OCI-LY1 (cell line): Measurements from ENCODE around the gene HBG1.

ENCODE experiments used
- H2AFZ ChIP-seq: fragments of 200-600 bp; sonication (generic), shearing (Covaris generic); 2 replicates; pipeline ENCODE4 v1.6.0; 2014; ENCODE audit warnings: antibody characterized with exemption, mild to moderate bottlenecking, low read length
- H3F3A ChIP-seq: fragments of 200-600 bp; sonication (generic), shearing (Covaris generic); 2 replicates; pipeline ENCODE4 v1.6.0; 2014; ENCODE audit warnings: mild to moderate bottlenecking, antibody characterized with exemption, low read length, moderate library complexity; ENCODE audit not compliant: insufficient read depth
- H3K27ac ChIP-seq: fragments of 200-600 bp; sonication (generic); 2 replicates; pipeline ENCODE4 v1.5.1; 2014; ENCODE audit warnings: low read length, mixed run types, mild to moderate bottlenecking, low read depth; ENCODE audit not compliant: poor library complexity, severe bottlenecking
- H3K27me3 ChIP-seq: fragments of 200-600 bp; sonication (generic); 2 replicates; pipeline ENCODE4 v1.6.0; 2014; ENCODE audit warnings: antibody characterized with exemption, mild to moderate bottlenecking, low read length, moderate library complexity; ENCODE audit not compliant: insufficient read depth
- H3K36me3 ChIP-seq: fragments of 200-600 bp; sonication (generic); 2 replicates; pipeline ENCODE4 v1.6.1; 2014; ENCODE audit warnings: mild to moderate bottlenecking, antibody characterized with exemption, low read length, moderate library complexity, mixed read lengths; ENCODE audit not compliant: insufficient read depth
- H3K4me1 ChIP-seq: fragments of 200-600 bp; sonication (generic); 2 replicates; pipeline ENCODE4 v1.5.1; 2014; ENCODE audit warnings: mild to moderate bottlenecking, low read length, moderate library complexity; ENCODE audit not compliant: insufficient read depth, severe bottlenecking
- H3K4me2 ChIP-seq: fragments of 200-600 bp; sonication (generic), shearing (Covaris generic); 2 replicates; pipeline ENCODE4 v1.6.1; 2014; ENCODE audit warnings: low read length
- H3K4me3 ChIP-seq: fragments of 200-600 bp; sonication (generic); 2 replicates; pipeline ENCODE4 v1.5.1; 2014; ENCODE audit warnings: low read length, low read depth, mild to moderate bottlenecking, mixed read lengths; ENCODE audit not compliant: poor library complexity, severe bottlenecking
- H3K79me2 ChIP-seq: fragments of 200-600 bp; shearing (Covaris generic); 2 replicates; pipeline ENCODE4 v1.6.1; 2016; ENCODE audit warnings: mixed run types, low read length, mixed read lengths; ENCODE audit not compliant: insufficient read depth
- H3K9ac ChIP-seq: fragments of 200-600 bp; sonication (generic), shearing (Covaris generic); 2 replicates; pipeline ENCODE4 v1.6.1; 2014; ENCODE audit warnings: mild to moderate bottlenecking, low read length, mixed read lengths
- H3K9me2 ChIP-seq: fragments of 200-600 bp; sonication (generic), shearing (Covaris generic); 2 replicates; pipeline ENCODE4 v1.6.1; 2014; ENCODE audit warnings: low read depth, mild to moderate bottlenecking, low read length, mixed read lengths
- H3K9me3 ChIP-seq: fragments of 200-600 bp; shearing (Covaris generic); 2 replicates; pipeline ENCODE4 v1.6.1; 2014; ENCODE audit warnings: low read length, mixed read lengths
- H4K20me1 ChIP-seq: fragments of 200-600 bp; sonication (generic), shearing (Covaris generic); 2 replicates; pipeline ENCODE4 v1.6.0; 2016; ENCODE audit warnings: mild to moderate bottlenecking, low read length; ENCODE audit not compliant: insufficient read depth
- CTCF ChIP-seq: fragments of 200-600 bp; sonication (generic), shearing (Covaris generic); IDR thresholded peaks from 2 replicates; pipeline ENCODE4 v1.5.1; 2017; ENCODE audit warnings: mild to moderate bottlenecking, antibody characterized with exemption, low read length, moderate library complexity, mixed read lengths
- EZH2 ChIP-seq: fragments of 200-600 bp; sonication (generic), shearing (Covaris generic); IDR thresholded peaks from 2 replicates; pipeline ENCODE4 v1.8.0; 2017; ENCODE audit warnings: borderline replicate concordance, mixed run types, mild to moderate bottlenecking, antibody characterized with exemption, low read length, moderate library complexity, mixed read lengths

The HBG1 gene

DNA sequence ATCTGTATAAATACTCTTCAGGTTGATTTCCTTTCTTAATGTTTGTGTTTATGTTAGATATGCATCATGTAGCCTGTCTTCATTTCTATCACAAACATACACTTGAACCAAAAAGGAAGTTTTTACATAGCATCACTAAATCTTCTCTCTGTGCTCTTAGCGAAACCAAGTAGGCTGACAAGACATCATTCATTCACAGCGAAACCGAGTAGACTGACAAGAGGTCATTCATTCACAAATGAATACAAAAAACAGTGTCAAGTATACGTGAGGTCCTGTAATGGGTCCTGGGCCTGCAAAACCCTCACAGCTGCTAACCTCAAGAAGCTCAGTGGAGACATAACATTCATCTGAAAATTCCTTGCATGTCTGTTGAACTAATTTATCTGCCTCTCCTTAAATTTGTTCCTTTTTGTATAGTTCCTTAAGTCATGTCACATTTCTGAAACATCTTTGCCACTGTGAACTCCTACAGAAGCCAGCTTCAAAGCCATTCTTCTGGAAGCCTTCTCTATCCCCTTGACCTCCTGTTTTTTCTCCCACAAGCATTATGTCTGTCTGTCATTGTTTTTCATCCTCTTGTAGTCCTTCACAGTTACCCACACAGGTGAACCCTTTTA, 29.9 kb upstream of the HBG1 start:
- Histone ChIP-seq H3K4me1 (no peaks in the 10 kb centered on the region), H3K79me2 (no peaks in the 10 kb centered on the region), H3K4me2 (no peak overlapping the region), H3K9me2 (no peaks in the 10 kb centered on the region), H3K36me3 (no peaks in the 10 kb centered on the region), H2AFZ (no peak overlapping the region), H3K4me3 (no peak overlapping the region), H3K27me3 (no peaks in the 10 kb centered on the region), H4K20me1 (no peaks in the 10 kb centered on the region), H3K27ac (no peak overlapping the region), H3F3A (no peaks in the 10 kb centered on the region), H3K9ac (no peak overlapping the region), H3K9me3 (no peaks in the 10 kb centered on the region)
- TF ChIP-seq EZH2 = no peak
- no peak for TF ChIP-seq CTCF

DNA sequence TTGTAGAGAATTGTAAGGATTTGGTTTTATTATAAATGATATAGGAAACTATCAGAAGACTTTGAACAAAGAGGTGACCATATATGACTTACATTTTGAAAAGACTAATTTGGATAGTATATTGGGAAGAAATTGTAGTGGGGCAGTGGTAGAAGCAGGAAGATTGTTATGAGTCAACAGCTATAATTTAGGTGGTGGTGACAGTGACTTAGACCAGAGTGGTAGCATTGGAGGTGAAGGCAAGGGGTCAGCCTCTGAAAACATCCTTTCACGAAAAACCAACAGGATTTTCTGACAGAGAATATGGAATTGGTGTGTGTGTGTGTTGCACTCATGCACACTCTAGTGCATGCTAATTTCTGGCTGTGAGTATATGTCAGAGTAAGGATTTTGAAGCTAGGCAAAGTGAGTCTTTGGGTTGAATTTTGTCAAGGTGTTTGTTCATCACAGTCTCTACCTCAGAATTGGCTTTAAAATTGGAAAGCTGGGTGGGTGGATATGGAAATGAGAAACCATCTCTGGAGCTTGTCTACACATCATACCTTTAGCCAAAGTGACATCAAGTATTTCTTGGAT, 28.2 kb upstream of the HBG1 start:
- Histone ChIP-seq H3K9ac (no peak overlapping the region), H3K79me2 (no peaks in the 10 kb centered on the region), H3K27me3 (no peaks in the 10 kb centered on the region), H3F3A (no peaks in the 10 kb centered on the region), H3K4me2 (no peak overlapping the region), H3K27ac (no peak overlapping the region), H3K4me3 (no peak overlapping the region), H3K4me1 (no peaks in the 10 kb centered on the region), H3K9me3 (no peaks in the 10 kb centered on the region), H4K20me1 (no peaks in the 10 kb centered on the region), H3K9me2 (no peaks in the 10 kb centered on the region), H2AFZ (no peak overlapping the region), H3K36me3 (no peaks in the 10 kb centered on the region)
- no peak for TF ChIP-seq CTCF
- TF ChIP-seq EZH2 = no peak

GRCh38 chr11:5276697-5277096, 27.0 kb upstream of the HBG1 start:
- H3K27ac ChIP-seq = no peak overlapping the region
- H3K9me3 ChIP-seq = no peaks in the 10 kb centered on the region

More at GRCh38 chr11:5276697-5277096, 27.0 kb upstream of the HBG1 start:
- no peaks in the 10 kb centered on the region for H3K4me1 ChIP-seq
- H4K20me1 ChIP-seq = no peaks in the 10 kb centered on the region
- TF ChIP-seq CTCF (no peak), EZH2 (no peak)
- H3K4me2 ChIP-seq = no peak overlapping the region
- no peaks in the 10 kb centered on the region for H3K27me3 ChIP-seq
- H3K4me3 ChIP-seq = no peak overlapping the region
- H3F3A ChIP-seq = no peaks in the 10 kb centered on the region
- H3K9ac ChIP-seq = no peak overlapping the region
- no peak overlapping the region for H2AFZ ChIP-seq
- H3K9me2 ChIP-seq = no peaks in the 10 kb centered on the region
- no peaks in the 10 kb centered on the region for H3K79me2 ChIP-seq
- no peaks in the 10 kb centered on the region for H3K36me3 ChIP-seq
